GM23248 (cell line): ENCODE measurements around the gene SUSD6.

Experiments used
- EZH2 ChIP-seq: fragments of 200-600 bp; sonication (generic); IDR thresholded peaks from 2 replicates; pipeline ENCODE4 v1.6.1; 2018; ENCODE audit warnings: antibody characterized with exemption, mild to moderate bottlenecking; ENCODE audit not compliant: insufficient read depth, poor library complexity, severe bottlenecking
- EZH2phosphoT487 ChIP-seq: fragments of 200-600 bp; sonication (generic); IDR thresholded peaks from 2 replicates; pipeline ENCODE4 v1.6.1; 2018; ENCODE audit warnings: antibody characterized with exemption, moderate library complexity, mild to moderate bottlenecking, low read depth; ENCODE audit not compliant: insufficient read depth

DNA sequence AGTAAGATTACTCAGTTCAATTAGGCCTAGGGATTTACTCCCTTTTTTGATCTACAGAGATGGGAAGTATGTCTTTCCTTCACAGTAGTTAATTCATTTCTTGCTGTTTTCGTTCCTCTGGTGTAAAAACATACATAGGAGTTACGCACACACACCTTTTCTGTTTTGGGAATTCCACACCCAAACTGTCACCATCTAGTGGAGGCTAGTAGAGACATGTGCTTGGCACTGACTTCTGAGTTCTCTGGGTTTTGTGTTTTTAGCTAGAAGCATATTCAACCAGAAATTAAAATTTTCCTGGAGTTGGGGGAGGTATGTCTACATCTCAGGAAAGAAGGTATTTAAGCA, 1.4 kb downstream of the SUSD6 start:
- no peak for TF ChIP-seq EZH2
- no peak for TF ChIP-seq EZH2phosphoT487
